GM21825 (cell line): ENCODE data around the gene TMOD3.
"Not testable (repeated sequence)": the region's sequence is repeated elsewhere in the genome, so short reads cannot be mapped to it uniquely, and the experiment has no call there.

Experiments
- ATAC-seq: cut with Tn5 transposase; IDR thresholded peaks from one replicate; pipeline ENCODE4 v1.9.1; 2021; ENCODE audit warnings: mild to moderate bottlenecking, moderate library complexity; ENCODE audit not compliant: unreplicated experiment

TMOD3 gene

DNA sequence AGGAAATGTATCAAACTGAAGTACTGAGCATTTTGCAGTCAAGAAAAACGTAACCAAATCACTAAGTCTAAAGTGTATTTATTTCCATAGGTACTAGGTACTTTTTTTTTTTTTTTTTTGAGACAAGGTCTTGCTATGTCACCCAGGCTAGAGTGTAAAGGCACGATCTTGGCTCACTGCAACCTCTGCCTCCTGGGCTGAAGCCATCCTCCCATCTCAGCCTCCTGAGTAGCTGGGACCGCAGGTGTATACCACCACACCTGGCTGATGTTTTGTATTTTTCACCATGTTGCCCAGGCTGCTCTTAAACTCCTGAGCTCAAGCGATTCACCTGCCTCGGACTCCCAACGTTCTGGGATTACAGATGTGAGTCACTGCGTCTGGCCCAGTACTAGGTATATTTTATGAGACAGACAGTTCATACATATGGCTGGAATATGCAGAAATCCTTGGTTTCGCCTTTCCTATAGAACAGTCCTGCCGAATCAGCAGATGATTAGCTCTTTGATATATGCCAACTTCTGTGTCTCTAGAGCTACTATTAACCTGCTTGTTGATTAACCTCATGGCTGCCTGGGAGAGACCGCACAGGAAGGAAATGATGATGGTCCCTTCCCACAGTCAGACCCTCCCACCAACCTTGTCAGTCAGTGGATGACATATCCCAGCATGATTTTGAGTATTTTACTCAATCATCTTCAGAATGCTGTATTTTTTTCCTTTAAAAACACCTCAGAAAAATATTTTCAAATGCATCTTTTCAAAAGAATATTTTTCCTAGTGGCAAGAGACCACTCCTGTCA, 32.3 kb downstream of the TMOD3 start:
- no peak for ATAC-seq

GRCh38 chr15:51863131-51863530, 33.7 kb downstream of the TMOD3 start:
- no peak for ATAC-seq

DNA sequence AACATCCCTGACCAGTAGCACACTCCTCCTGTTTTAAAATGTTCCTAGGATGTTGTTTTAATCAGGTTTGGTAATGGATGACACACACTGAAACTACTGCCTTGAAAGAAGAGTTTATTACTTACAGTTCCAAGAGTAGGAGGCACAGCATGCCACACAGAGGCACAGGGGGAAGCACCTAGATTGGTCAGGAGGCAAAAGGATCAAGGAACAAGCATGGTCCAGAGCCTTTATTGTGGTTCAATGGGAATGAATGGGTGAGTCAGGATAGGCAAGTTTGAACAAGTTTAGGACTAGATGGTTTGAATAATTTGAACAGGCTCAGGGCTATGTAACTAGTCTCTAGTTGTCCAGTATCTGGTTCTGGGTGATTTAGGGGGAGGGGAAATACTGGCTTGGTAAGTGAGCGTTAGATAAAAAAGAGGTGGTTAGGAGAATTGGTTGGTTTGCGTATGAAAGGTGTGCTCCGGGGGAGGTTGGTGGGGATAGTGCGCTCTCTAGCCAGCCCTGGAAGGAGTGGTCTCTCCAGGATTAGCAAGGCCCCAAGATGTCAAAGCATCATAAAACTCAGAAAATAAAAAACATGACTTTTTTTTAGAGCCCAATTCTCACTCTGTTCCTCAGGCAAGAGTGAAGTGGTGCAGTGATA, 35.1 kb downstream of the TMOD3 start:
- no peak for ATAC-seq

- ATAC-seq = no peak
These were observed 35.9 kb downstream of the TMOD3 start for GRCh38 chr15:51865317-51865716.

- ATAC-seq = no peak
These were observed 36.7 kb downstream of the TMOD3 start for GRCh38 chr15:51866161-51866560.

- ATAC-seq = no peak
These were observed 37.3 kb downstream of the TMOD3 start for GRCh38 chr15:51866751-51867150.

DNA sequence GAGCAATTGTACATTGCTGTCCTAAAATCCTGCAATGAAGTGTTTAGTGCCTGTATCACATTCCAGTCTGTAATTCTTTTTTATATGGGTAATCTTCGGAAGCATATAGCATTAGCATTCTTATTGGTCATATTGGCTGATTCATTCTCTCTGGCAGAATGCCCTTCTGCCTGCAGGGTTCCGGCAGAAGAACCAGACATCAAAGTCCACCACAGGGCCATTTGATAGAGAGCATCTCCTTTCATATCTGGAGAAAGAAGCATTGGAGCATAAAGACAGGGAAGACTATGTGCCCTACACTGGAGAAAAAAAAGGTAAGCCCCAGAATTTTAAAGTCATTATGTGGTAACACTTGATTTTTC, 39.6 kb downstream of the TMOD3 start:
- ATAC-seq = no peak

DNA sequence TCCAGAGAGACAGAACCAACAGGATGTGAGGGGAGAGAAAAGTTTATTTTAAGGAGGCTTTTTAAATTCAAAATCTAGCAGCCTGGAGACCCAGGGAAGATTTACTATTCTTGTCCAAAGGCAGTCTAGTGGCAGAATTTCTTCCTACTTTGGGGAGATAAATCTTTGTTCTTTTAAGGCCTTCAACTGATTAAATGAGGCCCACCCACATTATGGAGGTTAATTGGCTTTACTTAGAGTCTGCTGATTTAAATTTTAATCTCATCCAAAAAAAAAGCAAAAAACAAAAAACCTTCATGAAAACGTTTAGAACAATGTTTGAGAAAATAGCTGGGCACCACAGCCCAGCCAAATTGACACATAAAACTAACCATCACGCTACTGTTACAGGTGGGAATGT, 41.3 kb downstream of the TMOD3 start:
- no peak for ATAC-seq

DNA sequence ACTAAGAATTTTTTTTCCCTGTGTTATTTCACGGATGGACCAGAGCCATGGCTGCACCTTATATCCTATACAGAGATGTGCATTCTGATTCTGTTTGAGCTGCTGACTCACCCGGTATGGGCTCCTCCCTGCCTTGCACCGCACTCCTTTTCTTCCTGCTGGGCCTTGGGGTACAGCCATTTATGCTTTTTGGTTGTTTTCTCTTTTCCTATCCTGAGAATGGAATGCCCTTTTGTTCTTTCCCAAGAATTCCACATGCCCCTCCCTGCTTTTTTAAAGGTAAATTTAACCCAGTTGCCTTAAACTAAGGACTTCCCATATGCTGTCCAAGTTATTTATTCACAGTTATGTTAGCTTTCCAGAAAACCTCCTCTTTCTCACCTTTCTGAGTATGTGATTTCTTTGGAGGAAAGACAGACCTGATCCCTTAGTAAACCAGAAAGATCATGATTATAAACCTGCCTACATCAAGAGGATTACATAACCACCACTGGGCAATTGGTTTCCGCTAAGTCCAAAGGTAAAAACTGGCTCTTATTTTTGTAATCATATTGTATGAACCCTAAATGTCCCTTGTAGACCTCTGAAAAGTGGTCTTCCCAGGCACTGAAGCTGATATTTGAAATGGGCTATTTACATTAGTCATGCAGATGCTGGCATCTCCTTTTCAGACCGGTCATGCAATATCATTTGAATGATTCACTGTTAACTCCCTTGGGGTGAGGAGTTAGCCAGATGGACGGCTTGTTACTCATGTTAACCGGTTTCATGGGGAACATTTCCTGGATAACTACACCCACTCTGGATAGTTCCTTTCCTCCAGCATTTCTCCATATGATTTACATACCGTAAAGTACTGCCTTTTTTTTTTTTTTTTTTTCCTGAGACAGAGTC, 45.5 kb downstream of the TMOD3 start:
- no peak for ATAC-seq

DNA sequence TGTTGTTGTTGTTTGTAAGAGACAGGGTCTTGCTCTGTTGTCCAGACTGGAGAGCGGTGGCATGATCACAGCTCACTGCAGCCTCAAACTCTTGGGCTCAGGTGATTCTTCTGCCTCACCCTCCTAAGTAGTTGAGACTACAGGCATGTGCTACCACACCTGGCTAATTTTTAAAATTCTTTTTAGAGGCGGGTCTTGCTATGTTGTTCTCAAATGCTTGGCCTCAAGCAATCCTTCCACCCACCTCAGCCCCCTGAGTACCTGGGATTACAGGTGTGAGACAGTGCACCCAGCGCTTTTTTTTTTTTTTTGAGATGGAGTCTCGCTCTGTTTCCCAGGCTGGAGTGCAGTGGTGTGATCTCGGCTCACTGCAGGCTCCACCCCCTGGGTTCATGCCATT, 46.7 kb downstream of the TMOD3 start:
- no peak for ATAC-seq

DNA sequence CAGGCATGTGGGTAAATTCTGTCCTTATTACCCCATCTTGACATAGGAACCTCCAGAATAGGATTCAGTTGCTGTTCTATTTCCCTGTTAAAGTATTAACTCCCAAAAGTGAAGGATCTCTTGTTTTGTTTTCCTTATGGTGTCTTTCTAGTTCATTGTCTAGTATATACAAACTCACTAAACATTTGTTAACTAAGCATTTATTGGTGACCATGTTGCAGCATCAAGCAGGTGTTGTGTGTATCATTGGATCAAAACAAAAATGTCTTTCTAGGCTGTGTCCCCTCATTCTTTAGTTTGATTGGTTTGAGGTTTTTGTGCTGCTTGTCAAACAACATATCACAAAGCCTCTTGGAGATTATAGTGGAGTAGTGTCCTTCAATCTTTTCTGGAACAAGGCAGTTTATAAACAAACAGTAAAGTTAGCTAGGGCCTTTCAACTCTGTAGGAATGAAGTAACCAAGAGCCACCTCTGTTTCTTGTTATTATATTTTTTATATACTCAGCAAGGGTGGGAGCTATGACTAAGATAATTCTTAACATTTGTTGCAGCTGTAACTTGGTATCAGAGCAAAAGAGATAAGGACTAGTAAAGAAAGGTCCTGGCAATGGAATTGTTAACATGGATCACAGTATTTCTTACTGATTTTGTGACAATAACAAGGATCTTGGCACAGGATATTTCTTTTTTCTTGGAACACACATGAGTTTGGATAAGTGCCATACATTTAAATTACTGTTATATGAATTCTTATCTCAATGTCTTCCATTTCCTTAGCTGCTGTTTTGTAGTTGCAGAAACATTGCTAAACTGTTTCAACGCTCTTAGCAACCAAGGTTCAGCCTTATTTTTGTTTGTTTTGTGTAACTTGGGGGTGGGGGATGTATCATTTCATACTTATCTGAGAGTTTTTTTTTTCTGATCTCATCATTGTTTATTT, 49.3 kb downstream of the TMOD3 start:
- no peak for ATAC-seq

DNA sequence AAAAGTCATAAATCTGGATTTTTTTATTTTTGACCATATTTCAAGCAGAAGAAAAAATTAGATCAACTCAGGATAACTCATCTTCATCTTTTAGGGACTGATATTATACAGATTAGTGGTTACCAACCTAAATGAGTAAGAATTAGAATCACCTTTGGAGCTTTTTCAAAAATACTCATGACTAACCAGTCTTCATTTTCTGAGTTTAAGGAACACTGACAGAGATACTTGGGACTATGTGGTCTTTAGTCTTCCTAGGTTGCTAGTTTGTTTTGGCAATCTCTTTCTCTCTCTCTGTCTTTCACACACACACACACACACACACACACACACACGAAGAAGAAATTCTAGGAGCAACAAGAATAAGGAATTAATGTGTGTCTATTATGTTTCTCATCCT, 50.1 kb downstream of the TMOD3 start:
- ATAC-seq = no peak

DNA sequence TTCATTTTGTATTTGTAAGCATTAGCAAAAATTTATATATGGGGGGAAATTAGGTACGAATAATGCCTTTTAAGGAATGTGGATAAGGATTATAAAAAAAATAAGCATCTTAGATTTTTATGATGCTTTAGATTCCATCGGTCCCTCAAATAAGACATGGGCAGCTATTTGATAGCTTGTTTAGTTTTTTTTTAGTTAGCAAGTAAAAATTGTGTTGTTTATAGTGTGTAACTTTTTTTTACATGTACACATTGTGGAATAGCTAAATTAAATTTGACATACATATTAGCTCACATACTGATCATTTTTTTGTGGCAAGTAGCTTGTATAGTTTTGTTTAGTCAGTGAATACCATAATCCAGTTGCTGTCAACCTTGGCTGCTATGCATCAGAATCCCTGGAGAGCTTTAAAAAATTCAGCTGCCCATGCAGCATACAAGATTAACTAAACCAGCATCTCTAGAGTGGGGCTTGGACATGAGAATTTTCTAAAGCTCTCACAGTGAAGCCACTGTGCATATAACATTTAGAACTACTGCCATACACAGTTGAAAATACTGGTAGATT, 53.9 kb downstream of the TMOD3 start:
- ATAC-seq = no peak

DNA sequence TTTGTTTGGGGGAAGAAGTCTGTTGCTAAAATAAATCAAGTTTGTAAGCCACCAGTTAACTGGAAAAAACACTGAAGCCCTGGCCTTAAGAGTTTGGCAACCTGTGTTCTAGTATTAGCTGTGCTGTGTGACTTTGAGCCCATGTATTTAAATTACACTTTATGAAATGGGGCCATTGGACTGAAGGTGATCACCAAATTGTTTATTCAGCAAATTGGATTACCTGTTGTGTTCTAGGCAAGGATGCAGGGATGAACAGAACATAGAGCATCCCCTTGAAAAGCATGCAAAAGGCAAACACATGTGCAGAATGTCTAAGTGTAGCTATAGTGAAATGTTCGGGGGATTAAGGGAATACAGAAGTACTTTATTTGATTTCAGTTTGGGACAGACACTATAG, 54.6 kb downstream of the TMOD3 start:
- no peak for ATAC-seq

- no peak for ATAC-seq
These were observed 55.2 kb downstream of the TMOD3 start for GRCh38 chr15:51884517-51885236.

GRCh38 chr15:51885758-51886157, 56.3 kb downstream of the TMOD3 start:
- ATAC-seq = not testable (repeated sequence)

DNA sequence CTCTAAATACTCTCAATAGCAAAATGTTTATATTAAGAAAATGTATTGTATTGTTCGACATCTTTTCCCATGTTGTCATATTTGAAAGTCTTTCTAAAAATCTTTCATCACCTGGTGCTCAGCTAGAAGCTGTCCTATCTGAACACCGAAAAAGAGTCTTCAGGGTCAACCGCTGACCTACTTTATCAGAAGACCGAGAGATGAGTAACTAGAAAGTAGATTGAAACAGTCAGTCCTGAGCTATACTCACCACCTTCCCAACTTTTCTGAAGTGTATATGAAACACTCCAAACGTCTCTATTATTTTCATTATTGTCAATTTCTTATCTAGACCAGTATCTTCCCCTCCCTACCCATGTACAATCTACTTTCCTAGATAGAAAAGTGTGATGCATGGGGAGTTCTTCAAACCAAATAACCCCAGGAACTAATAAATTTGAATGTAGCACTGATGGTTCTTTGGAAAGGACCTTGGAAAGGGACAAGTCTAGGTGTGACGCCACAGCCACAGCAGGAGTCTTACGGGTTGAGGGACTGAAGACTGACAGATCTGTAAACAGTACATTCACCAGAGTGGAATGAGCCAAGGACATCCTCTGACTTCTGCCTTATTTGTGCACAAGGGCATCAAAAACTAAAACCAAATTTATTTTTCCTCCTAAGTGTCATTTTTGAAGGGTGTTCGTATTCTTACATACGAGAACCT, 58.6 kb downstream of the TMOD3 start:
- ATAC-seq = no peak

GRCh38 chr15:51888593-51889195, 59.2 kb downstream of the TMOD3 start:
- no peak for ATAC-seq

GRCh38 chr15:51889486-51889885, 60.0 kb downstream of the TMOD3 start:
- no peak for ATAC-seq
